GM18907 (cell line): Measurements from ENCODE around the gene PPIE.

Source experiments
- ATAC-seq: cut with Tn5 transposase; IDR thresholded peaks from one replicate; pipeline ENCODE4 v1.9.1; 2021; ENCODE audit warnings: mild to moderate bottlenecking, moderate library complexity; ENCODE audit not compliant: unreplicated experiment

The PPIE gene

DNA sequence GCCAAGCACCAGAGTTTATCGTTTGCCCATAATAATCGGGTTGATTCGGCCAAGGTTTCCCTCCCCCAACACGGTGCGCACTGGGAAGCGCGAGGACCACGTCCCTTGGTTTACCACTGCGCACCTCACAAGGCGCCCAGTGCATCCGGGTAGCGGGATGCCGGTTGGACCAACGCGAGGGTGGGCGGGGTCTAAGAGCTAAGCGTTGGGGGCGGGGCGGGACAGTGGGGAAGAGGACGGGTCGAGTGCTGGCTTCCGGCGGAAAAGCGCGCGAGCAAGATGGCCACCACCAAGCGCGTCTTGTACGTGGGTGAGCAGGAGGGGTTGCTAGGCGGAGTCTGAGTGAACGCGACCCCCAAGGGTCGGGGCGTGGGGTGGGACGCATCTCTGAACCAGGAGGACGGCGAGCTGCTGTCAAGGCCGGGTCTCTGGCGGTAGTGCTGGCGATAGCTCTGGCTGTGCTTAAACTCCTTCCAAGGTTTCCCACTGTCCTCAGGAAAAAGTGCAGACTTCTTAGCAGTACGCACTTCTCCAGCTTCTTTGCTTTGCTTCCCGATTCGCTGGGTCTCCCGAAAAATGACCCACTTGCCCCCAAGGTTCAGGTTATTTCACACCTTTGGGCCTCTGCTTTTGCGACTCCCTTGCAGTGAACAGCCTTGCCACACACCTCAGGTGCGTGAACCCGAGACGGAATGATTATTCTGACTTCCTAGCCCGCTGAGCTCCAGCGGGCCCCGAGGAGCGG is at the start of gene PPIE:
TSS of gene PPIE (plus strand) at position 261 of the 745 bp plus-strand sequence. CDS start at position 280, 19 bp downstream.
- ATAC-seq = peak; percentile 85

DNA sequence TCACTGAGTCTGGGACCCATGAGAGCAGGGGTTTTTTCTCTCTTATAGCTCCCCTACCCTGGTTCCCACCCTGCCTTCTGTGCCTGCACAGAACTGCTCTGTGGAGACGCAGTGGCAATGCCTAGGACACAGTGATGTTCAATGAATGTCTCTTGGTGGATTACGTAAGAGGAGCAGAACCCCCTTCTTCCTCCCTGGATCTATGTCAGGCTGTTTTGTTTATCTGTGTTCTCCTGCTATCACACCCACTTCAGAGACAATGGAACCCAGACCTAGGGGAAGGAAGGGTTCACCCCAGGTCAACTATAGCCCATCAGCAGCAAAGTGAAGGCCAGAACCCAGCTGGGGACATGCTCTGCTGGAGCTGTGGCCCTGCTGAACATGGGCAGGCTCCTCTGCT is 49.5 kb upstream of the PPIE start:
- no peak for ATAC-seq

DNA sequence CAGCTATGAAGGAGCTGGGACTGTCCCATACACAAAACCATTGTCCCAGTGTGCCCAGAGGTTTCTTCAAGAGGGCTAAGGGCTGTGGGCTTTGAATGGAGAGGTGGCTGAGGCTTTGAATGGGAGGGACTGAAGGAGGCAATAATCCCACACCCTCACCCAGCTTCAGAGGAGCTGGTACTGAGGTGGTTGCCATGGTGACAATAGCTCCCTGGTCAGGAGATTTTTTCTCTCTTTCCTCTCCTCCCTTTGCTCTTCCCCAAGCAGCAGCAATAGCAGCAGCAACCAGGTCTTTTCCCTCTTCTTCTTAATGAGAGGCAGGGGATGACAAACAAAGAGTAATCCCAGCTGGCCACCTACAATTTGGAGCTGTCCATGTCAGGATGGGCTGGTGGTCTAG is 49.0 kb upstream of the PPIE start:
- ATAC-seq = no peak

DNA sequence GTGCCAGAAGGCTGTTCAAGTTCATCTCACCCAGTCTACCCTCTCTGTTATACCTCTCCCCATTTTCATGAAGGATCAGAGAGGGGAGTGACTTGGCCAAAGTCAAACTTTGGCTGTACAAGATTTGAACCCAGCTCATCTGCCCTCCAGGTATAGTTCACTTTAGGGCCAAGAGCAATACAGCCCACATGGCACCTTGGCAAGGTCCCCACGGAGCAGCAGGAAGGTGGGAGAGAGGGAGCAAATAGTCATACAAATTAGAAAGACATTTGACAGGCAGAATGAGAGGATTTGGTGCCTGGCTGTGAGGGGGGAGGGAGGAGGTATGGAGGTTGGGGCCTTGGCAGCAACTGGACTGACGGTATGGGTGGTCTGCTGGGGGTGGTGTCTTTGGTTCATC is 48.5 kb upstream of the PPIE start:
- no peak for ATAC-seq

DNA sequence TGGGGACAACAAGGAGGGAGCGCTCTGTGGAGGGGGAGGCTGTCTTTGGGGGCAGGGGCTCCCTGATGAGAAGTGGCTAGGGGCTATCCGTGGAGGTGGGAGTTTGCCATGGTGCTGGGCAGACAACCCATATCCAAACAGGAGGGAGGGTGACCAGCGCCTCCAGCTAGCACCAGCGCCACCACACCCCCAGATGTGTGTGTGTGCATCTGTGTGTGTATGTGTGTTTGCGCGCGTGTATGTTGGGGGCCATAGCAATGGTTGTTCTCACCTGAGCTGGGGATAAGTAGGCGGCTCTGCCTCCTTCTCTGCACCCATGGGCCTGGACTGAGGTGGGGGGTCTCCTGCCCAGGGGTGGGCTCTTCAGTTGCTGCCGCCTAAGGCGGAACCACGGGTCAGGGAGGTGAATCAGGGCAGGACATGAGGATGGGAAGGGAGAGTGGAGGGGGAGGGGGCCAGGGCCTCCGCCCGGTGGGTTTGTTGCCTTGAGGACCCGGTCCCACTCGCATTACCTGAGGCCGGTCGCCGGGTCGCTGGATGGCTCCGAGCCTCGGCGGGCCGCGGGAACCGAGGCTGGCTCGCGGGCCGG is 47.8 kb upstream of the PPIE start:
- ATAC-seq = no peak

DNA sequence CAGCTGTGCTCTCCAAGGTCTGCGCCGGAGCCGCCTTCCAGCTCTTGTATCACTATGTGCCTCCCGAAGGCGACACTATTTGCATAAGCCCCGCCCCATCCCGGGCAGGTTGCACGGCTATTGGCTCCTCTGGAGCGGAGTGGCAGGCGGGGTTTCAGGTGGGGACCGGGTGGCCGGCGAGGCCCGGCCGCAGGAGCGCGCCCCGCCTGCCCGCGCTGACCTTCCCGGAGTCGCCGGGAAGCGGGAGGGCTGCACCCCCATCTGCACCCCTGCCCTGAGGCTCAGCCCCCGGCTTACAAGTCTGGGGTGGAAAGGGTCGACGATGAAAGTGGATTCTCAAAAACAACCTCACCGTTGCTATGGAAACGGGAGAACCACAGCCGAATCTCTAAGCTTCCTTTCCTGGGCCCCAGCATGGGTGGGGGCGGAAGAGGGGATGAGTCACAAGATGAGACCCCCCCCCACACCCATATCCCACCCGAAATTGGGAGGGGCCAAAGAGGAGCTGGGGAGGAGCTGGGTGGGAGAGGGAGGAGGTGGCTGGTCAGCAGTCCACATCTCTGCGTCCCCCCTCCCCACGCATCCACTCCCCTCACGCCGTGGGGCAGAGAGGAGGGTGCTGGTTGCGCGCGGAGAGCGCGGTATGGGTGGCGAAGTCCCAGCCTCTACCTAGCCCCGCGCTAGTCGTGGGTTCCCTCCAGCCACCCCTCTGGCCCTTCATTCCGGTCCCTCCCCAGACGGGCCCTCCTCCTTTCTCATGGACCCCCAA is 47.1 kb upstream of the PPIE start, which contains the start of gene HPCAL4:
TSS of gene HPCAL4 (minus strand) at position 51 of the 769 bp plus-strand sequence. CDS start 6,830 bp downstream, outside the sequence.
- peak; percentile 80 for ATAC-seq

DNA sequence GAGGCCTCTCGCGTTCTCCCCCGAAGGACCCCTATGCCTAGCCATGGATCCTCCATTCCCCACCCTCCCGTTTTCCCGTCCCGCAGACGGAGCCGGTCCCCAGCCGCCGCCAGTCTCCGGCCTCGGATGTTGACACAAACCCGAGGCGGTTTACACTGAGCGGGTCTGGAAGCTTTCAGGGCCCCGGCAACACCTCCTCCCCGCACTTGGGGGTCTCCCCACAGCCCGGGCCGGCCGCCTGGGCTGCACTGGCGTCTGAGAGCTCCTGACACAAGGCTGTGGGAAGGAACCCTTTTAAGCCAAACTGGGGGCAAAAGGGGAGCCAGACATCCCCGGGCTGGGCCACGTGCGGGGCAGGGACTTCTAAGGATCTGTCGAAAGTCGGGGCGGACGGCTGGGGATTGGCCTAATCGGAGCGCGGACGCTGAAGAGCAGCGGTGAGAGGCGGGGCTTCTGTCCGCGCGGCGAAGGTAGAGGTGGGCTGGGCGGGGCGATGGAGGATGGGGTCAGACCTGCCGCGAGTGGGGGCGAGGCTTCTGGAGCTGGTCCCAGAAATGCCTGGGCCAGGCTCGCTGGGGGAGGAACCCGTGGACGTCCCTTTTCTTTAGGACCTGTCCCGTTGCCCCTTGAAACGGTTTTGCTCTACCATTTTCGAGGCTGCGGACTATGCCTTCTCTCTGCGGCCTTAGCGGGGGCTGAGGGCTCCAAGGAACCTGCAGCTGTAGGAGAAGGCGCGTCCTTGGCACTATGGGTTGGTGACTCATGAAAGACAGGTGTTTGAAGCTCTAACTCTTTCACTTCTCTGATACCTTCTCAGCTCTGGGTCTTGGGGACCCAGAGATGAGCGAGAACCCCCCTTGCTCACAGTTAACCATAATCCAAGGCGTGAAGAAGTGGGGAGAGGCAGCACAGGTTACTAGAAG is 46.3 kb upstream of the PPIE start:
- no peak for ATAC-seq

DNA sequence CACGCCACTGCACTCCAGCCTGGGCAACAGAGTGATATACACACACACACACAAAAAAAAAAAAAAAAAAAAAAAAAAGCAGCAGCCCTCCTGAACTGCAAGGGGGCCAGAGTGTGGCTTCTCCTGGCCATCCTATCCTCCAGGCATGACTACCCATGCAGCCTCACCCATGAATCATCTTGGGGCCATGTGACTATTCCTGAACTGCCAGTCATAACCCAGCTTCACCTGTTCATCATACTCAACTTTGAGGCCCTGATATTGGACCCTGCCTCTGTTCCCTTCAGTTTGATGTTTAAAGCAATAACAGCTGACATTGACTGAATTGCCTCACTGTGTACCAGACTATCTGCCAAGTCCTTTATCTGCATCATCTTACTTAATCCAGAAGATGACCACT is 44.7 kb upstream of the PPIE start:
- ATAC-seq = no peak

DNA sequence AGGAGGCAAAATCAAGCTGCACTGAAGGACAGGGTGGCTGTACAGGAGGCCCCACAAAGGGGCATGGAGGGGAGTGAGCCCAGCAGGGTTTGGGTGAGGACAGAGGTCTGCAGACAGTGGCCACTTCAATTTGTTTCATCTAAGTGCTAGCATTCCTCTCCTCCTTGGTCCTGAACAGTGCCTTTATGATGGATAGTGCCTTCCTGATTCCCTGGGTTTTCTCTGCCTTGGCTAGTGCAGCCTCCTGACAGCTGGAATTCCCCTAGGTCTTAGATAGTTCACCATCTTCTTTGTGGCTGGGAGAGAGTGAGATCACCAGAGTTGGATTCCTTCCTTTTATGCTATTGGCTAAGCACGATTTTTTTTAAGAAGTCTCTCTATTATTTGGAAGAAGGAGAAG is 43.7 kb upstream of the PPIE start:
- no peak for ATAC-seq

DNA sequence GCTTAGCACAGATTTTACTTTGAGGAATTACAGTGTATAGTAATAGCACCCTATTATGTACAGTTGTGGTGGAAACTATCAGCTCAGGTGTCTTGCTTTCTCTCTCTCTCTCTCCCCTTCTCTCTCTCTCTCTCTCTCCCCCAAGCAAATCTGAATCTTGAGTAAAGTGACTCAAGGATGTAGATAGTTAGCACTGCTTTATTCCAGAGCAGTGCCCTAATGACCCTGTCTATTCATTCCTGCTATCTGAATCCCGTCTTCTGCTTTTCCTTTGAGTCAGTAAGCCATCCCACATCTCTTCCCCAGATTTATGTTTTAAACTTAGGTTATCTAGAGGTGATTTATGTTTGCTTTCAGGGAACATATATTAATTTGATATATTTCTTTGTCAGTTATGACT is 42.2 kb upstream of the PPIE start:
- no peak for ATAC-seq

DNA sequence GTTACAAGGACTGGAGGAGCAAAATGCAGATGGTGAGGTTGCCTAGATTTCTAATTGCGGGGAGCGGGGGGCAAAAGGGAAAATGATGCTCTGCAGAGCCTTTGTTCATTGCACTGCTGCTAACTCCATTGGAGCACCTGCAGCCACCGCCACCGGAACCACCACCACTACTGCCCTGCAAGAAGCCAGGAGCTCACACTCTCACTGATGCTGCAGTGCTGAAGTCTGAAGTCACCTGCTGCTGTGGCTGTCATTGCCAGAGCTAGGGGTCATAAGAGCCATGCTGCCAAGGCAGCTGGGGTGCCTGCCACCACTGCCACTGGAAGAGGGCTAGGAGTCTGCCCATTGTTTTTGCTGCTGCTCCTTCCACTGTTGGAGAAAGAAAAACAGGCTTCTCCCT is 40.1 kb upstream of the PPIE start:
- no peak for ATAC-seq

DNA sequence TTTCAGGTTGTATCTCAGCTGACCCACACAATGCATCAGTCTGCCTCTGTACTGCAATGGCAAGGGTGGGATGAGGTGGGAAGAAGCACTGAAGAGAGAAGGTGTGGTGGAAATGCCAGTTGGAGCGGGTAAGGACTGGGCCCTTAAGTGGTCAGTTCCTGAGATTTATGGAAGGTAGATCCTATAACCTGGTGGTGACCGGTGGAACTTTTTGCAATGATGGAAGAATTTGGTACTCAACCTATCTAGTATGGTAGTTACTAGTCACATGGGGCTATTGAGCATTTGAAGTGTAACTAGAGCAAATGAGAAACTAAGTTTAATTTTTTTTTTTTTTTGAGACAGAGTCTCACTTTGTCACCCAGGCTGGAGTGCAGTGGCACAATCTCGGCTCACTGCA is 39.3 kb upstream of the PPIE start:
- ATAC-seq = no peak

DNA sequence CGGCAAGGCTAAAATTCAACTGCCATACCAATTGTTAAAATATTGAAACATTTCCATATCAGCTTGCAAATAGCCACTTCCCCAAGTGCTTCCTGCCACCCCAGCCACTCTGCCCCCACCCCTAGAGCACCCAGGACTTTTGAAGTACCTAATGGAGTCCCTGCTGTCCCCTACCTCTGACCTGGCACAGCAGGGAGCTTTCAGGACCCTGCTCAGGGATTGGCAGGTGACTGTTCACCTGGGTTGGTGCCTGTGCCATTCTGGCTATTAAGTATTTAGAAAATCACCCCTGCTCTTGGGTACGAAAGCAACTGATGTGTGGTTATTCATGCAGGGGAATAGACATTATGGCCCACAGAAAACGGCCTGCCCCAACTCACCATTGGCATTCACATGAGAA is 38.3 kb upstream of the PPIE start:
- no peak for ATAC-seq

DNA sequence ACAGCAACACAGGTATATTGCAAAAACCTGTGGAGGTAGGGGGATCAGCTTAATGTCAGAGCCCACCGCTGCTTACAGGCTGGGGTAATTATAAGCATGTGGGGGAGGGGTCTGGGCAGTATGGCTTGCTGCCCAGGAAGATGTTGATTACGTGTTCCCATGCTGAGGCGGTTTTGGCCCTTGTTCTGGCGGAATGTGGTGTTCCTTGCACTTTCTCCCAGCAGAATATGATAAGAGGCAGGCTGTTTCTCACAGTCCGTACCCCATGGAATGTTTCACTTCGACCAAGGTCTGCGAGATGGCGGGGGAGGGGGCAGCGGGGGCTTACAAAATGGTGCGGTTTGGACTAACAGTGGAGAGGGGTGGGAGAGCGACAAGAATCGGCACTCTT is 37.6 kb upstream of the PPIE start:
- ATAC-seq = no peak

DNA sequence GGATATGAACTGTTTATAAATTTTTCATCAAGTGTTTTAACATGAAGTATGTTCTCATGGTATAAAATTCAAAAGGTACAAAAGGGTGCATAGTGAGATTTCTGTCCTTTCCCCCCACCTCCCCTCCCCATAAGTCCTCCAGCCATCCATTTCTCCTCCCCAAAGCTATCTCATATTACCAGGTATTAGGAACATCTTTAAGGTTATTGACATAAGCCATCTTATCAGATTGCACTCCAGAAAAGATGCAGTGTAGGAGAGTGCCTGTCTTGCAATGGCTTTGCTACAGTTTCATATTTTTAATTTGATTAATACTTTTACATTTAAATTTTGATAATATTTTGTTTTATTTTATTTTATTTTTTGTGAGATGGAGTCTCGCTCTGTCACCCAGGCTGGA is 33.9 kb upstream of the PPIE start:
- no peak for ATAC-seq

DNA sequence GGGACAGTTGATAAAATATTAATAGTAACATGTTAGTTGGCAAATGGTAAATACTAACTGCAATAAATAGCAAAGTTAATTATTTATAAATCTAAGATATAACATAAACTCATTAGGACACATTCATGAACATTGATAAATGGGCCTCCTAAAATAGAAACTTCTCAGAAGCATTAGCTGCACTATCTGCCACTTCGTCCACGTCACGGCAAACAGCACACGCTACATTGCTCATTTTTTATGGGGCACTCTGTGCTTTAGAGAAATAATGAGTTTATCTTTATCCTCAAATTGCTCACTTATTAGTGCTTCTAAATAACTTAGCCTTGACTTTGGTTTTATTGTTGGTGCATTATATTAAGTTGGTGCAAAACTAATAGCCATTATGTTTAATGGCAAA is 31.2 kb upstream of the PPIE start:
- no peak for ATAC-seq

DNA sequence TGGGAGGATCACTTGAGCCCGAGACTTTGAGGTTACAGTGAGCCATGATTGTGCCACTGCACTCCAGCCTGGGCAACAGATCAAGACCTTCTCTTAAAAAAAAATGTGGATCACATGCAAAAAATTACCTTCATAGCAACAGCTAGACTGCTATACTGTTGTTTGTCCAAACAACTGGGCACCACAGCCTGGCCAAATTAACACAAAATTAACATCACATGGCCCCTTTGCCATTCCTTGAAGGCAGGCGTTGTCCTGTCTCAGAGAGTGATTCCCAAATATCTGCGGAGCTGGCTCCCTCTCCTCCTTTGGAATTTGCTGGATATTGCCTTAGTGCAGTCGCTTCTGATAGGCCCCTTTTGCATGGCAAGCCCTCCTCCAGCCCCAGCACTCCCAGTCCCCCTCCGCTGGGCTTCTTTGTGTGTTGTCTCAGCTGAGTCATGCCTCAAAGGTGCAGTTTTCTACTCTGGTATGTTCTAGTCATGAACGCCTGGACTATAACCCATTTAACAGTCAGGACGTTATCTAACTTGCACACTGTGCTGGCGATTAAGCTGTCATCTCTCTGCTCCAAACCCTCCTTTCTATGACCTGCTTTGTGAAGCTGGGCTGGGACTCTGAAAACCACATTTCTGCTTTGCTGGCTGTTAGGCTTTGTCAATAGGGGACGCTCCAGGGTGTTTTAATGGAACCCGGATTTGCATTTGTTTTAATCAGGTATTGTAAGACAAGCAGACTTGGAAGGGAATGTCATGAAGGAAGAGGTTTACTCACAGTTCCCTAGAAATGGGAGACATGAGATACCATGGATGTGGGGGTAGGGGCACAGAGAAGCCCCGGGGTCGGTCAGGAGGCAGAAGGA is 27.3 kb upstream of the PPIE start:
- no peak for ATAC-seq

DNA sequence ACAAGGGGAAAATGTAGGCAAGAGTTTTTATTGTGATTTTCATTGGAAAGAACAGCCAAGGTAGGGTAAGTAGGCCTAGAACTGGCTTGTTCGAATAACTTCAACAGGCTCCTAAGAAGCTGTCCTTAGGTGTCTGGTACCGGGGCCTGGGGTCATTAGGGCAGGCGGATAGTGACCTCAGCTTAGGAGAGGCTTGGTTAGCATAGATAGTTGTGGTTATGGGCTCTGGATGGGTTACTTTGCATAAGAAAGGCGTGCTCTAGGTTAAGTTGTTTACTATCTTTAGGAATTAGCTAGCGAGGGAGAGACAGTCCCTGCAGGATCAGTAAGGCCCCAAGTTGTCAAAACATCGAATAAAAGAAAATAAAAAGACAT is 26.7 kb upstream of the PPIE start:
- no peak for ATAC-seq

DNA sequence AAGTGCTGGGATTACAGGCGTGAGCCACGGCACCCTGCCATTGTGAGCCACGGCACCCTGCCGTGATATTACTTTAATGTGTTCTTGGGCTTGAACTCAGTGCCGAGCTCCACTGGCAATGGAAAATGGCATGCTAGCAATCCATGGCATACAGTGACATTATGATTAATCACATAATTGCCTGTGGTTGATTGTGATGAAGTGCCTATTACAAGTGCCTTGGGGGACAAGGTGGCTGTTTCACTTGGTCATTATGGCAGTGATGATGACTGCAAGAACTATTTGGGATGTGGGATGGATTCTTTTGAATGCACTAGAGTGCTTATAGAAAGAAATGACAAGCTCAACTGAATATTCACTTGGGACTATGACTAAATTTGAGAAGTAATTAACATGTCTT is 25.1 kb upstream of the PPIE start:
- no peak for ATAC-seq

DNA sequence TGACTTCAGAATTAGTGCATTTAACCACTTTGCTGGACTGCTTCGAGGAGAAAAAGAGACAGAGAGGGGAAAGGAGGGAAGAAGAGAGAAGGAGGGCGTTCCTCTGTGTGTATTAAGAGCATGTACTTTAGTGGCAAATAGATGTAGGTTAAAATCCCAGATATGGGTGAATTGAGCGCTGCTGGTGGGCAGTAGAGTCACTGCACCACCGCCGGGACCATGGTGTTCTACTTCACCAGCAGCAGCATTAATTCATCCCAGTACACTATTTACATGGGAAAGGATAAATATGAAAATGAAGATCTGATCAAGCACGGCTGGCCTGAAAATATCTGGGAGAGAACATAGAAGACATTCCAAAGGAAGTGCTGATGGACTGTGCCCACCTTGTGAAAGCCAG is 20.9 kb upstream of the PPIE start:
- no peak for ATAC-seq
